Stimulated activated CD4-positive, alpha-beta T cell treated with anti-CD3 and anti-CD28 coated beads, TNF-alpha, amount 100 ng/mL, for 4 hours (primary cell): ENCODE results near the gene BCL3.
"Not testable (repeated sequence)": the region's sequence is repeated elsewhere in the genome, so short reads cannot be mapped to it uniquely, and the experiment has no call there.

Experiments
- DNase-seq, 3 experiments: peaks; one replicate each; pipeline ENCODE4 v3.0.0-alpha.2; 2020; ENCODE audit warnings: low read depth in 3 of 3

The BCL3 gene

GRCh38 chr19:44720945-44721344 is 27.6 kb upstream of the BCL3 start:
- no peak for DNase-seq

GRCh38 chr19:44721369-44721768 is 27.1 kb upstream of the BCL3 start:
- DNase-seq = not testable (repeated sequence)

GRCh38 chr19:44722131-44723121 is 26.1 kb upstream of the BCL3 start:
- DNase-seq = no peak

GRCh38 chr19:44723299-44723951 is 25.1 kb upstream of the BCL3 start:
- DNase-seq = no peak

- peak; percentile 55 to 69 (median 59) for DNase-seq
Measured at GRCh38 chr19:44723952-44724319, 24.6 kb upstream of the BCL3 start.

- DNase-seq = no peak
Measured at GRCh38 chr19:44725251-44725650, 23.3 kb upstream of the BCL3 start.

GRCh38 chr19:44725684-44726083 is 22.8 kb upstream of the BCL3 start:
- DNase-seq = no peak

GRCh38 chr19:44726465-44726864 is 22.0 kb upstream of the BCL3 start:
- no peak for DNase-seq

GRCh38 chr19:44728178-44728577 is 20.3 kb upstream of the BCL3 start:
- no peak for DNase-seq

GRCh38 chr19:44729516-44730033 is 18.9 kb upstream of the BCL3 start:
- DNase-seq = no peak

GRCh38 chr19:44731081-44731480 is 17.4 kb upstream of the BCL3 start:
- DNase-seq = no peak

- DNase-seq = no peak
Measured at GRCh38 chr19:44731622-44732021, 16.9 kb upstream of the BCL3 start.

GRCh38 chr19:44732235-44733014 is 16.1 kb upstream of the BCL3 start:
- no peak for DNase-seq

- no peak for DNase-seq
Measured at GRCh38 chr19:44734357-44734756, 14.2 kb upstream of the BCL3 start.

GRCh38 chr19:44735011-44735410 is 13.5 kb upstream of the BCL3 start:
- DNase-seq = no peak

GRCh38 chr19:44737238-44738071 is 11.1 kb upstream of the BCL3 start:
- no peak for DNase-seq

GRCh38 chr19:44738136-44738535 is 10.4 kb upstream of the BCL3 start:
- DNase-seq = no peak

GRCh38 chr19:44738603-44739558 is 9.6 kb upstream of the BCL3 start:
- DNase-seq = no peak

GRCh38 chr19:44740351-44740824 is 8.1 kb upstream of the BCL3 start:
- no peak for DNase-seq

GRCh38 chr19:44741258-44741731 is 7.2 kb upstream of the BCL3 start:
- DNase-seq = no peak
